ENCODE results near the gene GRHL3.

The GRHL3 gene

GRCh38 chr1:24390924-24391782 is 72.0 kb downstream of the GRHL3 start:
- WGBS, 2 donors (ENCODE audit: extremely low coverage in 2 of 2, insufficient read length in 2 of 2, insufficient replicate concordance in 1 of 2) = no CpG with 5 or more reads among the region's 12 CpGs

GRCh38 chr1:24391882-24392603 is 72.9 kb downstream of the GRHL3 start:
- Histone ChIP-seq H2BK5ac (ENCODE audit: low read length) (no peak overlapping the region), H3K18ac (ENCODE audit: low read length) (no peak overlapping the region), H3K79me1 (ENCODE audit: low read depth, low read length) (peaks cover 2% of the 10 kb centered on the region), H3K9ac (ENCODE audit: low read depth, low read length, poor library complexity) (no peak overlapping the region), H3K4ac (ENCODE audit: low read length) (no peak overlapping the region), H3K4me3 (ENCODE audit: low read length in 2 of 2) (no peak overlapping the region), H3K14ac (ENCODE audit: low read length) (no peak overlapping the region), H3K27ac (replicated peaks; ENCODE audit: low read length) (no peak overlapping the region), H3K23ac (ENCODE audit: low read depth, low read length, poor library complexity) (no peak overlapping the region), H4K8ac (ENCODE audit: low read depth, low read length) (no peak overlapping the region), H3K4me1 (ENCODE audit: control insufficient read depth in 2 of 2, insufficient read depth in 1 of 2, low read depth in 1 of 2, low read length in 2 of 2) (no peaks in the 10 kb centered on the region), H2AFZ (ENCODE audit: low read length) (peak overlapping the region; percentile 53), H3K9me3 (replicated peaks in 1 of 2; ENCODE audit: control insufficient read depth in 2 of 2, insufficient read depth in 1 of 2, low read depth in 1 of 2, low read length in 2 of 2) (no peaks in the 10 kb centered on the region), H2BK120ac (ENCODE audit: low read depth, low read length) (no peak overlapping the region), H3K27me3 (ENCODE audit: control insufficient read depth in 3 of 3, insufficient read depth in 3 of 3, low read depth in 1 of 3, low read length in 3 of 3) (no peaks in the 10 kb centered on the region), H2BK12ac (ENCODE audit: low read length) (no peak overlapping the region), H4K91ac (ENCODE audit: low read depth, low read length, poor library complexity) (no peak overlapping the region), H3K4me2 (ENCODE audit: insufficient read depth, low read length, poor library complexity, severe bottlenecking) (no peak overlapping the region), H2AK5ac (ENCODE audit: low read depth, low read length) (no peak overlapping the region), H3K36me3 (replicated peaks in 1 of 2; ENCODE audit: control insufficient read depth in 2 of 2, insufficient read depth in 2 of 2, low read length in 2 of 2) (no peaks in the 10 kb centered on the region), H2BK15ac (ENCODE audit: low read length) (no peak overlapping the region)
- no CpG with 5 or more reads among the region's 11 CpGs for WGBS, 2 donors (ENCODE audit: extremely low coverage in 2 of 2, insufficient read length in 2 of 2, insufficient replicate concordance in 1 of 2)
- DNase-seq (ENCODE audit: low spot score) = peak; percentile 58

More at GRCh38 chr1:24390924-24391782, 72.0 kb downstream of the GRHL3 start:
- Histone ChIP-seq H3K23ac (ENCODE audit: low read depth, low read length, poor library complexity) (no peak overlapping the region), H2AK5ac (ENCODE audit: low read depth, low read length) (no peak overlapping the region), H3K4me1 (ENCODE audit: control insufficient read depth in 2 of 2, insufficient read depth in 1 of 2, low read depth in 1 of 2, low read length in 2 of 2) (no peaks in the 10 kb centered on the region), H2BK120ac (ENCODE audit: low read depth, low read length) (no peak overlapping the region), H2AFZ (ENCODE audit: low read length) (peak overlapping the region; percentile 53), H3K36me3 (replicated peaks in 1 of 2; ENCODE audit: control insufficient read depth in 2 of 2, insufficient read depth in 2 of 2, low read length in 2 of 2) (no peaks in the 10 kb centered on the region), H3K4ac (ENCODE audit: low read length) (no peak overlapping the region), H3K4me3 (ENCODE audit: low read length in 2 of 2) (no peak overlapping the region), H3K18ac (ENCODE audit: low read length) (no peak overlapping the region), H3K9me3 (replicated peaks in 1 of 2; ENCODE audit: control insufficient read depth in 2 of 2, insufficient read depth in 1 of 2, low read depth in 1 of 2, low read length in 2 of 2) (no peaks in the 10 kb centered on the region), H2BK15ac (ENCODE audit: low read length) (no peak overlapping the region), H3K14ac (ENCODE audit: low read length) (no peak overlapping the region), H4K91ac (ENCODE audit: low read depth, low read length, poor library complexity) (no peak overlapping the region), H2BK5ac (ENCODE audit: low read length) (no peak overlapping the region), H4K8ac (ENCODE audit: low read depth, low read length) (no peak overlapping the region), H3K4me2 (ENCODE audit: insufficient read depth, low read length, poor library complexity, severe bottlenecking) (no peak overlapping the region), H2BK12ac (ENCODE audit: low read length) (no peak overlapping the region), H3K79me1 (ENCODE audit: low read depth, low read length) (peaks cover 2% of the 10 kb centered on the region), H3K9ac (ENCODE audit: low read depth, low read length, poor library complexity) (no peak overlapping the region), H3K27ac (replicated peaks; ENCODE audit: low read length) (no peak overlapping the region), H3K27me3 (ENCODE audit: control insufficient read depth in 3 of 3, insufficient read depth in 3 of 3, low read depth in 1 of 3, low read length in 3 of 3) (no peaks in the 10 kb centered on the region)
- peak; percentile 58 for DNase-seq (ENCODE audit: low spot score)

- Histone ChIP-seq H4K91ac (ENCODE audit: low read depth, low read length, poor library complexity) (no peak overlapping the region), H2BK15ac (ENCODE audit: low read length) (no peak overlapping the region), H3K27ac (replicated peaks; ENCODE audit: low read length) (no peak overlapping the region), H3K4me1 (ENCODE audit: control insufficient read depth in 2 of 2, insufficient read depth in 1 of 2, low read depth in 1 of 2, low read length in 2 of 2) (no peaks in the 10 kb centered on the region), H2BK5ac (ENCODE audit: low read length) (no peak overlapping the region), H3K79me1 (ENCODE audit: low read depth, low read length) (peaks cover 2% of the 10 kb centered on the region), H3K18ac (ENCODE audit: low read length) (no peak overlapping the region), H3K9ac (ENCODE audit: low read depth, low read length, poor library complexity) (no peak overlapping the region), H3K4me3 (ENCODE audit: low read length in 2 of 2) (no peak overlapping the region), H2BK12ac (ENCODE audit: low read length) (no peak overlapping the region), H3K9me3 (replicated peaks in 1 of 2; ENCODE audit: control insufficient read depth in 2 of 2, insufficient read depth in 1 of 2, low read depth in 1 of 2, low read length in 2 of 2) (no peaks in the 10 kb centered on the region), H4K8ac (ENCODE audit: low read depth, low read length) (no peak overlapping the region), H2AK5ac (ENCODE audit: low read depth, low read length) (no peak overlapping the region), H3K27me3 (ENCODE audit: control insufficient read depth in 3 of 3, insufficient read depth in 3 of 3, low read depth in 1 of 3, low read length in 3 of 3) (no peaks in the 10 kb centered on the region), H3K36me3 (replicated peaks in 1 of 2; ENCODE audit: control insufficient read depth in 2 of 2, insufficient read depth in 2 of 2, low read length in 2 of 2) (no peaks in the 10 kb centered on the region), H2BK120ac (ENCODE audit: low read depth, low read length) (no peak overlapping the region), H3K14ac (ENCODE audit: low read length) (no peak overlapping the region), H3K4ac (ENCODE audit: low read length) (no peak overlapping the region), H2AFZ (ENCODE audit: low read length) (peak overlapping the region; percentile 53), H3K4me2 (ENCODE audit: insufficient read depth, low read length, poor library complexity, severe bottlenecking) (no peak overlapping the region), H3K23ac (ENCODE audit: low read depth, low read length, poor library complexity) (no peak overlapping the region)
- no peak for DNase-seq (ENCODE audit: low spot score)
- no CpG with 5 or more reads among the region's 4 CpGs for whole genome bisulfite sequencing, 2 donors (ENCODE audit: extremely low coverage in 2 of 2, insufficient read length in 2 of 2, insufficient replicate concordance in 1 of 2)
These were observed 73.4 kb downstream of the GRHL3 start for GRCh38 chr1:24392604-24392946.

GRCh38 chr1:24392982-24393650 is 74.0 kb downstream of the GRHL3 start:
- DNase-seq (ENCODE audit: low spot score) = no peak
- Histone ChIP-seq H2BK12ac (ENCODE audit: low read length) (no peak overlapping the region), H3K23ac (ENCODE audit: low read depth, low read length, poor library complexity) (no peak overlapping the region), H3K4me1 (ENCODE audit: control insufficient read depth in 2 of 2, insufficient read depth in 1 of 2, low read depth in 1 of 2, low read length in 2 of 2) (no peaks in the 10 kb centered on the region), H2BK120ac (ENCODE audit: low read depth, low read length) (no peak overlapping the region), H3K27ac (replicated peaks; ENCODE audit: low read length) (no peak overlapping the region), H3K4ac (ENCODE audit: low read length) (no peak overlapping the region), H2AK5ac (ENCODE audit: low read depth, low read length) (no peak overlapping the region), H4K8ac (ENCODE audit: low read depth, low read length) (no peak overlapping the region), H2AFZ (ENCODE audit: low read length) (no peak overlapping the region), H3K14ac (ENCODE audit: low read length) (no peak overlapping the region), H3K4me2 (ENCODE audit: insufficient read depth, low read length, poor library complexity, severe bottlenecking) (no peak overlapping the region), H3K18ac (ENCODE audit: low read length) (no peak overlapping the region), H3K27me3 (ENCODE audit: control insufficient read depth in 3 of 3, insufficient read depth in 3 of 3, low read depth in 1 of 3, low read length in 3 of 3) (no peaks in the 10 kb centered on the region), H4K91ac (ENCODE audit: low read depth, low read length, poor library complexity) (no peak overlapping the region), H3K9me3 (replicated peaks in 1 of 2; ENCODE audit: control insufficient read depth in 2 of 2, insufficient read depth in 1 of 2, low read depth in 1 of 2, low read length in 2 of 2) (no peaks in the 10 kb centered on the region), H3K4me3 (ENCODE audit: low read length in 2 of 2) (no peak overlapping the region), H2BK5ac (ENCODE audit: low read length) (no peak overlapping the region), H3K9ac (ENCODE audit: low read depth, low read length, poor library complexity) (no peak overlapping the region), H3K36me3 (replicated peaks in 1 of 2; ENCODE audit: control insufficient read depth in 2 of 2, insufficient read depth in 2 of 2, low read length in 2 of 2) (no peaks in the 10 kb centered on the region), H3K79me1 (ENCODE audit: low read depth, low read length) (peaks cover 2% of the 10 kb centered on the region), H2BK15ac (ENCODE audit: low read length) (no peak overlapping the region)
- WGBS, 2 donors (ENCODE audit: extremely low coverage in 2 of 2, insufficient read length in 2 of 2, insufficient replicate concordance in 1 of 2) = no CpG with 5 or more reads among the region's 4 CpGs

All from neuronal stem cell (in vitro differentiated cells).